IPS DF 6.9 (cell line): ENCODE results near the gene CTRB1.
A peak's percentile ranks its signal among the peaks of the same experiment; 100 is the strongest.
"Not testable (repeated sequence)": the region's sequence is repeated elsewhere in the genome, so short reads cannot be mapped to it uniquely, and the experiment has no call there.

Experiments
- DNase-seq: peaks from one replicate; pipeline ENCODE4 v3.0.0-alpha.2; 2013; ENCODE audit warnings: low read depth, low spot score
- H3K27ac ChIP-seq: one replicate; pipeline ENCODE4 v1.5.1; 2013; ENCODE audit warnings: low read length, control low read depth
- H3K27me3 ChIP-seq: 2 replicates; pipeline ENCODE4 v1.6.1; 2013; ENCODE audit warnings: mild to moderate bottlenecking, low read length; ENCODE audit not compliant: control insufficient read depth, insufficient read depth
- H3K36me3 ChIP-seq: 2 replicates; pipeline ENCODE4 v1.6.1; 2013; ENCODE audit warnings: low read length; ENCODE audit not compliant: control insufficient read depth, insufficient read depth
- H3K4me1 ChIP-seq: 2 replicates; pipeline ENCODE4 v1.6.1; 2013; ENCODE audit warnings: low read length; ENCODE audit not compliant: control insufficient read depth, insufficient read depth
- H3K4me3 ChIP-seq: 2 replicates; pipeline ENCODE4 v1.5.1; 2013; ENCODE audit warnings: mild to moderate bottlenecking, low read length
- H3K9me3 ChIP-seq: 2 replicates; pipeline ENCODE4 v1.6.1; 2013; ENCODE audit warnings: low read length, inconsistent platforms; ENCODE audit not compliant: control insufficient read depth, insufficient read depth
- WGBS: extraction: QIAGEN DNeasy Blood & Tissue Kit; methylation state at CpG from one replicate; pipeline ENCODE4 v1.1.7; 2013; ENCODE audit warnings: mixed read lengths, missing lambda C conversion rate; ENCODE audit not compliant: insufficient read length, insufficient coverage; 5-methylcytosine and 5-hydroxymethylcytosine counted together

The CTRB1 gene

DNA sequence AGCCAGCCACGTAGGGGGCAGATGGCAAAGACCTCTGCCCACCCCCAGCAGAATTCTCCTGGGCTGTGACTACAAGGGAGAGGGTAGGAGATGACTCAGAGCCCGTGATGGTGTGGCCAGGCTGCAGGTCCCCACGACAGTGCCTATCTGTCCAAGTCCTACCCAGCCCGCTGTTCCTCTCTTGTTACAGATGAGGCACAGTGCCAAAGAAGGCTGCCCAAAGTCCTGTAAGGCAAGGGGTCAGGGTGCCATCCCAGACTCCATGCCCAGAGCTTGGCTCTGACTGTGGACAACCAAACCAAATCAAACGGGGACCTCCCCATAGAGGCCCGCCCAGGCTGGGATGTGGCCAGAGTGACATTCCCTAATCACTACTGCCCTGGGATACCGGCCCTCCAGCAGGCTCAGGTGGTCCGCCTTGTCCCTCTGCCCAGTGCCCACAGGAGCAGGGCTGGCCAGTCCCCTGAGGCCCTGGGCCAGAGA, 45.2 kb downstream of the CTRB1 start:
- Histone ChIP-seq H3K27me3 (no peaks in the 10 kb centered on the region), H3K4me1 (peaks cover 11% of the 10 kb centered on the region), H3K4me3 (no peak overlapping the region), H3K9me3 (no peaks in the 10 kb centered on the region), H3K36me3 (peaks cover 6% of the 10 kb centered on the region; the same call in 1 of the 2 replicates), H3K27ac (no peak overlapping the region)
- WGBS, result no CpG with 5 or more reads among the region's 8 CpGs
- DNase-seq, result no peak

DNA sequence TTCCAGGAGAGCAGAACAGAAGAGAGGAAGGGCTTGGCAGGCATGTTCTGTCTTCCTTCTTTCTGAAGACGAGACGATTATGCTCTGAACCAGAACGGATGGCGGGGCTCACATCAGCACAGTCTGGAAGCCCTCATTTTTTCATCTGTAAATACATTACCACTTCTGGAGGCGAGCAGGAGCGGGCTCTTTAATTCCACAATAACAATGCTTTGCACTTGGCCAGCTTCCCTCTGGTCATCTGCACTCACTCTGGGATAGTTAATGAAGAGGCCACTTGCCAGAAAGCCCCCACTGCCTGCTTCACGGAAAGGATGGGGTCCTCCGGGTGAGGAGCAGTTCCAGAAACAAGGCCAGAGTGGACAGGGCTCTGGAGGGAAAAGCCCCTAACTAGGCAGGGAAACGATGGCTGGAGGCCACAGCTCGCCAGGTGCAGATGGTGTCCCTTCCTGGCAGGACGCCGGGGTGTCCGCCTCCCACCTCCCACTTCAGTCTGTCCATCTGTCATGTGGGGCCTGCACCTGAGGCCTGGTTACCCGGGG, 45.7 kb downstream of the CTRB1 start:
- Histone ChIP-seq H3K4me1 (peaks cover 11% of the 10 kb centered on the region), H3K4me3 (peak overlapping the region; percentile 81; the same call in 1 of the 2 replicates), H3K36me3 (peaks cover 6% of the 10 kb centered on the region; the same call in 1 of the 2 replicates), H3K27me3 (no peaks in the 10 kb centered on the region), H3K27ac (no peak overlapping the region), H3K9me3 (no peaks in the 10 kb centered on the region)
- no peak for DNase-seq
- no CpG with 5 or more reads among the region's 14 CpGs for WGBS

DNA sequence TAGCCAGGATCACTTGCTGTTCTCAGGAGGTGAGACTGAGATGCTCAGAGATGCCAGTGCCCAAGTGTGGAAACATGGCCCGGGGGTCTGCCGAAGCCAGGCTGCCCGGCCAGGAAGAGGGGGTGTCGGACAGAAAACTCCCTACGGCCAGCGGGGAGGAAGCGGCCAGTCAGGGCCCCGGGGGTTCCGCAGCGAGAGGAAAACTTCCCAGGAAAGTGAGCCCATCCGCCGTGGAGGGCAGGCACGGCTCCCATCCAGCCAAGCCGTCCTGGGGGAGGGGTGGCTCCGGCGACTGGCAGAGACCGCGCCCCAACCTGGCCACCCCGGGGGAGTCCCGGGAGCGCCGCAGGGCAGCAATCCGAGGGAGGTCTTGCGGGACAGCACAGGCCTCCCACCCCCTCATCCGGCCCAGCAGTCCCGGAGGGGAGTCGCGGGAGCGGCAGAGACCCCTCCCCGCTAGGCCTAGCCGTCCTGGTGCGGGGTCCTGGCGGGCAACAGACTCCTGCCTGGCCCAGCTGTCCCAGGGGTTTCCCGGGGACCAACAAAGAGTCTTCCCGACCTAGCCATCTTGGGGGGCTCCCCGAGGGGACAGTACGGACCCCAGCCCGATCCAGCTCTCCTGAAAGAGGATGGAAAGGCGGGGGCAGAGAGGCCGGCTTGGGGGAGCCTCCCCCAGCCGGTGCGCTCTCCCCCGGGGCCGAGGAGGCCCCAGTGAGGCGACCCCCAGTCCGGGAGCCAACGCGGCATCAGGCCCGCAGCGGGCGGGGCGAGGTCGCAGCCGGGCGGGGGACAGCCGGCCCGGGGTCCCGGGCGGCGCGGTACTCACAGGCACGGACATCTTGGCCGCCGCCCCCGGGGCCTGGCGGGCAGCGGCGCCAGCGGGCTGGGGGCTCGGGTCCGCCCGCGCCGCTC, 46.5 kb downstream of the CTRB1 start:
- Histone ChIP-seq H3K27ac (no peak overlapping the region), H3K27me3 (no peaks in the 10 kb centered on the region), H3K36me3 (peaks cover 6% of the 10 kb centered on the region; the same call in 1 of the 2 replicates), H3K4me3 (peak overlapping the region; percentile 81), H3K9me3 (no peaks in the 10 kb centered on the region), H3K4me1 (peaks cover 11% of the 10 kb centered on the region)
- no CpG with 5 or more reads among the region's 74 CpGs for WGBS
- no peak for DNase-seq

DNA sequence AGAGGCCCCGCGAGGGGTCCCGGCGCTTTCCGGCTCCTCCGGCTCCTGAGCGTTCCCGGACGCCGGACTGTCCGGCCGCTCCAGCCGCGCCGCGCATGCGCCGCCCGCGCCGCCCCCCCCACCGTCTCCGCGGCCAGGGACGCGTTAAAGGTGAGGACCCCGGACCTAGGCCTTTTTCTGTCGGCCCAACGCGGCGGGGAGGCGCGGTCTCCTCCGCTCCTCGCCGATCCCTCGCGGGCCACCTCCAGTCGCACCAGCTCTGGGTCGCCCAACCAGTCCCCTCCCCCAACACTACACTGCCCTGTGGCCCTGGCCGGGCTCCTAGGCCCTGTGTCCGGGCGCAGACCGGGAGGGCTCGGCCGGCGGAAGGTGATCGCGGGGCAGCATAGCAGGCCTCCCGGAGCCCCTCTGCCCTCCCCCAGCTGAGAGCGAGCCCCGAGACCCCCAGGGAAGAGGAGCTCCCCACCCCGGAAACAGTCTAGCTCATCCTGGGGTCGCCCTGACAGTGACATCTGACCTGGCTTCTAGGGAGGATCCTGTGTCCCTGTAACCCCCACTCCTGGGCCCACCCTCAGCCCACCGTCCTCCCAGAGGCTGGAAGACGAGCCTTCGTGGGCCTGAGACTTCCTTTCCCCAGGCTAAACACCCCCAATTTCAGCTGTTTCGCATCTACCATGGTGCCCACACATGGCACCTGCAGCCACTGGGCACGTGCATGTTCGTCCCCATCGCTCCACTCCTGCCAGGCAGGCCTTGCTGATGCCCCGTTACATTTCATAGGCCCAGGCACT, 47.3 kb downstream of the CTRB1 start:
- Histone ChIP-seq H3K27ac (no peak overlapping the region), H3K27me3 (no peaks in the 10 kb centered on the region), H3K4me1 (peaks cover 9% of the 10 kb centered on the region), H3K4me3 (peak overlapping the region; percentile 81), H3K9me3 (no peaks in the 10 kb centered on the region), H3K36me3 (peaks cover 6% of the 10 kb centered on the region; the same call in 1 of the 2 replicates)
- DNase-seq, result no peak
- no CpG with 5 or more reads among the region's 62 CpGs for WGBS

DNA sequence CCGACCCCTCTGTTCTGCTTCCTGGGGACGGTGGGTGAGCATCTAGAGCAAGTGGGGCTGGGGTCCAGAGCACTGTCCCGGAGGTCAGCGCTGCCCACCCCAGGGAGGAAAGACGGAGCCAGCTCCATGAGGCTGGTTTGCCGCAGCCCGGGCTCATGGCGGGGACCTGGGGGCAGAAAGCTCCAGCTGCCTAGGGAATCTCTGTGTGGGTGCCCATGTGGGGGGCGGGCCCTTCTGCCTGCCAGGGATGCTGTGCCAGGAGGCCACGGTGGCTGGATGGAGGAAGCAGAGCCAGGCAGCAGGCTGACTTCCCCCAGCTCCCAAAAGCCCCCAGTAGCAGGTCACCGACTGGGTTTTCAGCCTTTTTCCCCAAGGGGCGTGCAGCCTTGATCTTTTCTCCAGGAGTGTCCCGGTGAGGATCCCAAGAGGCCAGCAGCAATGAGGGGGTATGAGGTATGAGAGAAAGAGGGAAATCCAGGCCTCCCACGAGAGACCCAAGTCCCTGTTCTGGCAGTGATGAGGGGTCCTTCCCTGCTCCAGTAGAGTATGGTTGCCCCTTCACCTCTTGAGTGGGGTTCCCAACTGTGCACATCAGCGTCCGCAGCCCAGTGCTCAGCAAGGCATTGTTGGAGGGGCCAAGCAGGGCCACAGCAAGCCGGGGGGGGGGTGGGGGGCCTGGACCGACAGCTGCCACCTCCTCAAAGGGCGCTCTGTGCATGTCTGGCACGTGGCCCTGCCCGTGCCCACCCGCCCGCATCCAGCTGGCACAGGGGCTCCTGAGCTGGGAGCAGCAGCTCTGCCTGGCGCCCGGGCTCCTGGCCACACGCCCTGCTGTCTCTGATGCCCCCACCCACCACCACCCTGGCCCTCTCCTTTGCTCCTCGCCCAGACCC, 48.2 kb downstream of the CTRB1 start:
- no peak for DNase-seq
- WGBS, result no CpG with 5 or more reads among the region's 27 CpGs
- Histone ChIP-seq H3K36me3 (peaks cover 6% of the 10 kb centered on the region; the same call in 1 of the 2 replicates), H3K4me3 (no peak overlapping the region), H3K9me3 (no peaks in the 10 kb centered on the region), H3K4me1 (peaks cover 4% of the 10 kb centered on the region), H3K27me3 (no peaks in the 10 kb centered on the region), H3K27ac (no peak overlapping the region)

DNA sequence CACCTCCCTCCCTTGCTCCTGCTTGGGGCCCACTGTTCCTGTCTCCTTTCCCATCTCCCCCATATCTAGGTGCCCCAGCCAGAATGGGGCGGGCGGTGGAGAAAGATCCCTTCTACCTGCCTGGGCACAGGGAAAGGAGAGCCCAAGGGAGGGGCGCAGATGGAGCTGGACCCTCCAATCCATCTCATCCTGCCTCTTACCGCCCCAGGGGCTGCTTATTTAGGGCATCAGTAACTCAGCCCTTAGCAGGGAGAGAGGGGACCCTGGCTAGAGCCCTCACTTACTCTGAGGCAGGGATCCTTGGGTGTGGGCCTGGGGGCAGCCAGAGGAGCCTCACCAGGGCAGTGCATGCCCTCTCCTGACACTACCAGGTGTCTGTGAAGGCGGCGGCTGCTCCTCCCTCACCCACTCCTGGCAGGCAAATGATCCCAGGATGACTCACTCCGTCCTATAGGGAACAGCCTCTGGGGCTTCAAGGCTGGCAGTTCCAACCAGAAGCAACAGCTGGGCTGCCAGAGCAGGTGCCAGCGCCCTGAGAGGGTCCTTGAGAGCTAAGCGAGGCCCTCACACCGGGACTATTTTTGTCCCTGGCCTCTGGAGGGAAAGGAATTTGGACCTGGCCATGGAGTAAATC, 49.0 kb downstream of the CTRB1 start:
- no peak for DNase-seq
- Histone ChIP-seq H3K36me3 (peaks cover 3% of the 10 kb centered on the region; the same call in 1 of the 2 replicates), H3K4me1 (peaks cover 2% of the 10 kb centered on the region; the same call in 1 of the 2 replicates), H3K27me3 (no peaks in the 10 kb centered on the region), H3K4me3 (no peak overlapping the region), H3K9me3 (no peaks in the 10 kb centered on the region), H3K27ac (no peak overlapping the region)
- no CpG with 5 or more reads among the region's 10 CpGs for WGBS

DNA sequence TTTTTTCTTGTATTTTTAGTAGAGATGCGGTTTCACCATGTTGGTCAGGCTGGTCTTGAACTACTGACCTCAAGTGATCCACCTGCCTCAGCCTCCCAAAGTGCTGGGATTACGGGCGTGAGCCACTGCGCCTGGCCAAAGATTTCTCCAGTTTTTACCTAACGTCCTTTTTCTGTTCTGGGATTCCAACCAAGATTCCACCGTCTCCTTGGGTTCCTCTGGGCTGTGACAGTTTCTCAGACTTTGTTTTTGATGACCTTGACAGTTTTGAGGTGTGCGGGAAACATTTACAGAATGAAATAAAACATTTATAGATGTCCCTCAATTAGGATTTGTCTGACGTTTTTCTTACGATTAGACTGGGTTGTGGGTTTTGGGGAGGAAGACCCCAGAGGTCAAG, 50.6 kb downstream of the CTRB1 start:
- H3K27ac ChIP-seq, H3K27me3 ChIP-seq, H3K4me3 ChIP-seq, H3K36me3 ChIP-seq, DNase-seq, H3K9me3 ChIP-seq, H3K4me1 ChIP-seq: not testable (repeated sequence)
- WGBS, result no CpG with 5 or more reads among the region's 9 CpGs

DNA sequence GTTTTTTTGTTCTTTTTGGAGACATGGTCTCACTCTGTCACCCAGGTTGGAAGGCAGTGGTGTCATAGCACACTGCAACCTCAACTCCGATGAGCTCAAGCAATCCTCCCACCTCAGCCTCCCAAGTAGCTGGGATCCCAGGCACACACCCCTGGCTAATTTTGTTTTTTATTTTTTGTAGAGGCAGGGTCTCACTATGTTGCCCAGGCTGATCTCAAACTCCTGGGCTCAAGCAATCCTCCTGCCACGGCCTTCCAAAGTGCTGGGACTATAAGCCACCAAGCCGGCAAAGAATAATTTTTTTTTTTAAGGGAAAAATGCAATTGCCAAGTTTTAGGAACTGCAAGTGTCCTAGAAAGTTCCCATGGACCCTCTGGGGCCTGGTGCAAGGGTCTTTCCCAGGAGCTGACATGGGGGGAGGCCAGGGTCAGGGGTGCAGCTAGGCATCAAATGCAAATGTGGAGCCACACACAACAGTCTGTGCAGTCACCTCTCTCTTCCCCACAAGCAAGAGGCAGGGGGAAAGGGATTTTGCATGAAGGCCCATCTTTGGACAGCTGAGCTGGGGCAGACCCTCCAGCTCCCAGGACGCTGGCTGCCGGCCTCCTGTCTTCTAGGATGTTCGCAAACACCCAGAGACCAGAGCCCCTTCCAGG, 52.8 kb downstream of the CTRB1 start:
- Histone ChIP-seq H3K27ac (no peak overlapping the region), H3K4me3 (no peak overlapping the region), H3K9me3 (no peaks in the 10 kb centered on the region), H3K27me3 (no peaks in the 10 kb centered on the region), H3K4me1 (no peaks in the 10 kb centered on the region), H3K36me3 (no peaks in the 10 kb centered on the region)
- no CpG with 5 or more reads among the region's 6 CpGs for WGBS
- no peak for DNase-seq

DNA sequence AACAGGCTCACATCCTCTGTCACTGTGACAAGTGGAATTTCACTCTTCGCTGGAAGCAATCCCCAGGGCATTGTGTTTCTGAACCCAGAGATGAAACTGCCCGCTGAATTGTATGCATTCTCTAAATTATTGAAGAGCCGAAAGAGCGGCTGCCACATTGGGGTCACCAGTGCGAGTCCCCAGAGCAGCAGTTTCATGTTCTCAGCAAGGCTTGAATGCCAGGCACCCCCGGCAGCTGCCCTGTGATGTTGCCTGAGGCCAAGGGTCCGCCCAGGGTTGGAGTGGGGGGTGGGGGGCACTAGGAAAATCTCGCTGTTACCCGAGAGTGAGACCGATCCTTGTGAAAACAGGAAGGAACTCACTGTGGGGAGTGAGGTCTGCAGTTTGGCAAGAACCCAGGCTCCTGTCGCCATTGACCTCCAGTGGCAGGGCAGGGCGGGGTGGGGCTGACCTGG, 53.3 kb downstream of the CTRB1 start:
- H3K36me3 ChIP-seq, result no peaks in the 10 kb centered on the region
- no CpG with 5 or more reads among the region's 12 CpGs for WGBS
- DNase-seq, result no peak
- H3K27ac ChIP-seq, result no peak overlapping the region
- H3K4me3 ChIP-seq, result no peak overlapping the region
- H3K9me3 ChIP-seq, result no peaks in the 10 kb centered on the region
- H3K27me3 ChIP-seq, result no peaks in the 10 kb centered on the region
- H3K4me1 ChIP-seq, result no peaks in the 10 kb centered on the region
